HG02588 (cell line): ENCODE results near the gene ZNF732.
A peak's percentile ranks its signal among the peaks of the same experiment; 100 is the strongest.
"Not testable (repeated sequence)": the region's sequence is repeated elsewhere in the genome, so short reads cannot be mapped to it uniquely, and the experiment has no call there.

Source experiments
- ATAC-seq: cut with Tn5 transposase; IDR thresholded peaks from one replicate; pipeline ENCODE4 v1.9.1; 2021; ENCODE audit warnings: mild to moderate bottlenecking, moderate library complexity; ENCODE audit not compliant: unreplicated experiment

ZNF732 gene

DNA sequence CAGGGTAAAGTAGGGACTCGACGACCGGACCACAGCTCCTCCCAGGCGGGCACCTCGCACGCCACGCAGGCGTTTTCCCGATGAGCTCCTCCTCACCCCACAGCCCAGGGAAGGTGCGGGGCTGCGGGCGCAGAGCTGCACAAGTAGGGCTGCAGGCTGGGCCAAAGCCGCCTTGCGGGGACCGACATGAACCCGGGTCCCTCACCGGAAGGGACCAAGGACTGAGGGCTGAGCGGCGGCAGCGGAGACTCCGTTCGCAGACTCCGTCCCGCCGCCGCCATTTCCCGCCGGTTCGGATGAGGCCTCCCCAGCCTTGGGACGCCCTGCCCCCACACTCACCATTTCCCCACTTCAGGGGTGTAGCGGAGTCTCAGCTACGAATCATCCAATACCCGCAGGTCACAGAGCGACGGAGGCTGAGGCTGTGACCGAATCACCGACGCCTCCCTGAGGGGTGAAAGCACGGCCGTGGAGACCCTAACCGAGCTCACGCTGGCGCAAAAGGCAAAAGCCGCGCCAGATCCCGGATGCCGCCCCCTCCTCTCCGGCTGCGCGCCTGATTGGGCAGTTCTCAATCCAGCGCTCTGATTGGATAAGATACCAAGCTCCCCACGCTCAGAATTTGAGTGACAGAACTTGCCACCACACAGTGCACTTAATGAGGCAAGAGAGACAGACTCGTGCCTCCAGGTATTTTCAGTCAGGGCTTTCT is at the start of gene ZNF732:
Gene ZNF732 (minus strand): TSS at position 506 of the 712 bp plus-strand sequence. CDS start 164 bp downstream, at position 342.
- ATAC-seq, result no peak

DNA sequence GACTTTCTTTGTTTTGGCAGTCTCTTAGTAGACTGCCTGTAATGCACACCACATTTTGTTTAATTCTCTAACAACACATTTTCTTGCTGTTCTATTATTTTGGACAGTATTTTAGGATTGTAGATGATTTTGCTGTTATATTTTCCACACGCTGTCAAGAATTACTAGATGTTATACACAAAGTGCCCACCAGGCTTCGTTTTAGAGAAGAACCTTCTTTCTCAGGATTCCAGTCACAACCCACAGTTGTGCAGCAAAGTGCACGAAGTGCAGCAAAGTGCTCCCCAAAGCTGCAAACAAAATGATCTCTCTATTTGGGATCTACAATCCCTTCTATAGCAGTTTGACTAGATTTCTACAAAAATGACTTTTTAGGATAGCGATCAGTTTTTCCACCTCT is 34.7 kb upstream of the ZNF732 start:
- no peak for ATAC-seq

- no peak for ATAC-seq
Observed at GRCh38 chr4:338759-339097, 33.5 kb upstream of the ZNF732 start.

GRCh38 chr4:337932-338758 is 32.9 kb upstream of the ZNF732 start:
- ATAC-seq, result peak; percentile 21

GRCh38 chr4:337143-337931 is 32.1 kb upstream of the ZNF732 start, which contains the start of gene ZNF141:
Gene ZNF141 (plus strand): TSS chr4:337814. CDS start chr4:337984, 170 bp downstream.
- peak; percentile 94 for ATAC-seq

DNA sequence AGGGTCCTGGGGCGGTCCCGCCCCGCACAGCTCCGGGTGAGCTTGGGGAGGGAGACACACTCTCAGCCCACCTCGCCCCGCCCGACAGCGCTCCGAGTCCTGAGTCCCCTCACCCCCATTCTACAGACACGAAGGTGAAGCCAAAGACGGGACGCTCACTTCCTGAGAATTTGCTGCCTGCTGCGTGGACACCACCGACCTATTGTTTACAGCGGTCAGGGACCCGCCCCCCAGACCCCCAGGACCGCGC is 31.5 kb upstream of the ZNF732 start:
- ATAC-seq, result no peak

DNA sequence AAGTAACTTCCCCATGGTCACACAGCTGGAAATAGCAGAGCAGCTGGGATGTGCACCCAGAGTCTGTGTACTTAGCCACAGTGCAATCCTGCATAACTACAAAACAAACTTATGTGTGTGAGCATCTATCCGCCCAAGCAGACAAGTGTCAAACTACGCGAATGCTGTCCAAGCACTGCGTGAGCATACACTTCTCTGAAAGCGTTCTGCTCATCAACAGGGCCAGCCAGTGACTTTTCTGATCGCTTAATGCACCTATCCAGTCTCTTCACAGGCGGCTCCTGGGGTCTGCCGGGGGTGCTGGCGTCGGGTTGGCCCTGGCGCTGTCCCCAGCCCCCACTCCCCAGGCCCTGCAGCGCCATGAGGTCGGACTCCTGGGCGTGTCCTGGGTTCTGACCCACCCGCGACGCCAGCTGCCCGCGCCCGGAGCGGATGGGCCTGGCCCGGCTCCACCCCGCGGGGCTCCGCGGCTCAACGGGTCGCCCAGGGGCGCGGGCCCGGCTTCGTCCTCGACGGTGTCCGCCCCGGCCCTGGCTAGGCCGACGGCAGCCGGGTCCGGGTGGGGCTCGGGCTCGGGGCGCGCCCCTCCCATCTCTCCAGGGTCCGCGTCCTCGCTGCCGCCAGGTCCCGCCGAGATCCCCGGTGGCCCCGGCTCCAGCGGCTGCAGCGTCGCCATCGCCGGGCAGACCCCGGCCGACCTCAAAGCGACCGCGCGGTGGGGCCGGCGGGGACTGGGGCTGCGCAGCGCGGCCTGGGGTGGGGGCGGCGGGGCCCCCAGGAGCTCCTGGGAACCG is 31.0 kb upstream of the ZNF732 start:
- ATAC-seq, result peak; percentile 2

DNA sequence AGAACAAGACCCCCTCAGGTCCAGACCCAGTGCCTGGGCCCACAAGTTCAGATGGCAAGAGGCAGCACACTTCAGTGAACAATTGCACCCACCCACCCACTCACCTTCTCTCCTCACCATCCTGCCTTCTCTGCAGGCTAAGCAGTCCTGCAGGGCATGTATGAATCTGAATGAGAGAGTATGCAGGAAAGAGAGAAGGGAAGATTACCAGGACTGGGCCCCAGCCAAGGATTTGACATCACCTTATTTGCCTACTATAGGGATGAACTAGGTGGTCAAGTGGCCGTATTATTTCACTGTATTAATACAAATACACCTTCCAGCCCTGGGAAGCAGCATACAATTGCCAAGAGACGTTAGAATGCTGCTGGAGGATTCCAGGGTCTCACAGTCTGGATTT is 30.2 kb upstream of the ZNF732 start:
- ATAC-seq, result no peak

GRCh38 chr4:328729-329128 is 23.5 kb upstream of the ZNF732 start:
- ATAC-seq, result no peak

GRCh38 chr4:314296-314903 is 9.1 kb upstream of the ZNF732 start:
- no peak for ATAC-seq

- ATAC-seq, result no peak
Observed at GRCh38 chr4:309807-310206, 4.5 kb upstream of the ZNF732 start.

DNA sequence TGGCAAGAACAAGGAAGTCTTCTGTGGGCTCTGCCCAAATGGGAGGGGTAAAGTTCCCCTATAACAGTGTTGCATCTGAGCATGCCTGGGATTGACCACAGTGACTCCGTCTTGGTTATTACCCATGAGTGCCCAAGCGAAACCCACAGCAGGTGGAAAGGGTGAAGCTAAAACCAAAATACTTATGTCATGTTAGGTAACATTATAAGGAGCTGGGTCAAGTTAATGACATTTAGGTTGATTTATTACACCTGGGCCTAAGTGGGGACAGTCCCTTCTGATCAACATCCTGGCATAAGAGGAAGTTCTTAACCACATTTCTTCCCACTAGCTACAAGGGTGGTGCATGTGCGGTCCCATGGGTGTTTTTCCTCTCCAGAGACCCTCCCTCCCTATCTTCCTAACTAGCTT is 1.3 kb upstream of the ZNF732 start:
- no peak for ATAC-seq

DNA sequence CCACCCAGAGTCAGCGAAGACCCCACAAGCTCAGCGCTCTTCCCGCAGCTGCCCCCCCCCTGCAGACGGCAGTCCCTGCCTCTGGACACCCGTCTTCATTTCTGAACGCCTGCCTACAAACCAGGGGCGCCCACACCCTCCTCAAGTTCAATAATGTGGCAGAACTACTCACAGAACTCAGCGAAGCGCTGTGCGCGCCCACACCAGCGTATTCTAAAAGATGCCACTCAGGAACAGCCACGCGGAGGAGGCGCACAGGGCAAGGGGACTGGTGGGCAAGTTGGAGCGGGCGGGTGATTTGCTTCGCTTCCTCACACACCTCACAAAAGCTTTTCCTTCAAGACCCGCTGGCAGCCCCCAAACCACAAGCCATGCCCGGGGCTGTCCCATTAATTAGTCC is 758 bp downstream of the ZNF732 start:
- not testable (repeated sequence) for ATAC-seq

DNA sequence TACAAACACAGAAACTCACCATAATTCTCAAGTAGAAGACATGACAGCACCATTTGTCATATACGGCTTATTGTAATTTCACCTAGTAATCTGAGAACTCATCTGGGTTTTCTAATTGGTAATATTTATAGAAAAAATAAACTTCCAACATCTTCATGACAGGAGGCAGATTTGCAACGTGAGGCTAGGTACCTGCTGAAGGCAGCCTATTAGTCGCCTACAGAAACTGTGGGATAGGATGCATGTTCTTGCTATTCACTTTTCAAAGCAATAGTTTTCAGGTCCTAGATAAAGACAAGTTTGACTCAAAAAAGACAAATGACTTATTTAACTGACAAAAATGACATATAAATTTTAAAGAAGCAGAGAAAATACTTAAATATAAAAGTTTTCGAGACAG is 2.9 kb downstream of the ZNF732 start:
- no peak for ATAC-seq

DNA sequence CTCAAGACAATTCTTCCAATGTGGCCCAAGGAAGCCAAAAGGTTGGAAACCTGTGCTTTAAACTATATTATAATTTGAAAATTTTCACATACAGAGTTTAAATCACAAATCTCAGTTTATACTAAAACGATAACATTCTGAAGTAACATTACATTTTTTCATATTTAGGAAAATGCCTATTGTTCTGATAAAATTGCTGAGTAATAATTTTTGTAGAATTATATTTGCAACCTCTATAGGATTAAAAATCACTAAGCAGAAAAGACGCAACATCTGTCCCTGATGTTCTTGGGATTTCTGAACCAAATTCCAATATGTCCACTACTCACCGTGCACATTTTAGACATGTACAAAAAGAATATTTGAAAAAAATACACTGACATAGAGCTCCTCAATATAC is 10.5 kb downstream of the ZNF732 start:
- no peak for ATAC-seq

DNA sequence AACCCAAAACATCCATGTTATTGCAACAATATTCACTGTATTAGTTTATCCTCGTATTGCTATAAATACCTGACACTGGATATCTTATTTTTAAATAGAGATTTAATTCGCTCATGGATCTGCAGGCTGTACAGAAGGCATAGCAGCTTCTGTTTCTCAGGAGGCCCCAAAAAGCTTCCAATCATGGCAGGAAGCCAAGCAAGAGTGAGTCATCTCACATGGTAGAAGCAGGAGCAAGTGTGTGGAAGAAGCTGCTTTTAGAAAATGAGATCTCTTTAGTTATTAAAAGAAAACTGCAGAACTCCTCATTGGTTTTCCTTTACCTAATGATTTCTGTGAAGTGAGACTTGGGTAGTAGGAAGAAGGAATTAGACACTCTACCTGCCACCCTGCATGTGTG is 16.4 kb downstream of the ZNF732 start:
- ATAC-seq, result no peak

- ATAC-seq, result no peak
Observed at GRCh38 chr4:273309-274017, 31.8 kb downstream of the ZNF732 start.

DNA sequence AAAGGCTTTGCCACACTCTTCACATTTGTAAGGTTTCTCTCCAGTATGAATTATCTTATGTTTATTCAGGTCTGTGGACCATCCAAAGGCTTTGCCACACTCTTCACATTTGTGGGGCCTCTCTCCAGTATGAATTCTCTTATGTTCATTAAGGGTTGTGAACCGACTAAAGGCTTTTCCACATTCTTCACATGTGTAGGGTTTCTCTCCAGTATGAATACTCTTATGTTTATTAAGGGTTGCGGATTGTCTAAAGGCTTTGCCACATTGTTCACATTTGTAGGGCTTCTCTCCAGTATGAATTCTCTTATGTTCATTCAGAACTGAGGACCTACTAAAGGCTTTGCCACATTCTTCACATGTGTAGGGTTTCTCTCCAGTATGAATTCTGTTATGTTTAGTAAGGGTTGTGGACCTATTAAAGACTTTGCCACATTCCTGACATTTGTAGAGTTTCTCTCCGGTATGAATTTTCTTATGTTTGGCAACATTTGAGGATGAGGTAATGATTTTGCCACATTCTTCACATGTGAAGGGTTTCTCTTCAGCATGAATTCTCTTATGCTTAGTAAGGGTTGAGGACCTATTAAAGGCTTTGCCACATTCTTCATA is 33.7 kb downstream of the ZNF732 start:
- no peak for ATAC-seq

DNA sequence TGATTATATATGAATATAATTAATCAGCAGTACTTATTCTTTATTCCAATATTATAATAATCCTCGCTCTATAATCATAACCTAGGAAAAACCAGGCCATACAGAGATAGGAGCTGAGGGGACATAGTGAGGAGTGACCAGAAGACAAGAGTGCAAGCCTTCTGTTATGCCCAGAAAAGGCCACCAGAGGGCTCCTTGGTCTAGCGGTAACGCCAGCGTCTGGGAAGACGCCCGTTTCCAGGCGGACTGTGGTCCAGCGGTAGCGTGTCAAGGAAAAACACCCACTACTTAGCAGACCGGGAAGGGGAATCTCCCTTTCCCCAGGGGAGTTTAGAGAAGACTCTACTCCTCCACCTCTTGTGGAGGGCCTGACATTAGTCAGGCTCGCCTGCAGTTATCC is 46.0 kb downstream of the ZNF732 start:
- ATAC-seq, result not testable (repeated sequence)

GRCh38 chr4:256492-256891 is 48.8 kb downstream of the ZNF732 start:
- no peak for ATAC-seq
